Testis (tissue), 3 donors: ENCODE measurements around the gene CLDN10. TPM values are rescaled to one million over a fixed set of nuclear protein-coding genes. Genes with fewer than 3 reads are reported as not detected.

Experiments
- DNase-seq: peaks from one replicate; pipeline ENCODE4 v3.0.0-alpha.2; 2019
- H3K27ac ChIP-seq, 2 donors: fragments of 200-600 bp; sonication (generic); one replicate each; pipeline ENCODE4 v1.5.1; 2019
- H3K27me3 ChIP-seq: fragments of 200-600 bp; sonication (generic); one replicate; pipeline ENCODE4 v1.5.1; 2019
- H3K36me3 ChIP-seq: fragments of 200-600 bp; sonication (generic); one replicate; pipeline ENCODE4 v1.5.1; 2017; ENCODE audit warnings: low read depth; ENCODE audit errors: missing control alignments
- H3K4me1 ChIP-seq: fragments of 200-600 bp; sonication (generic); one replicate; pipeline ENCODE4 v1.5.1; 2019
- H3K4me3 ChIP-seq, 2 donors: fragments of 200-600 bp; sonication (generic); one replicate each; pipeline ENCODE4 v1.5.1; 2017 to 2019
- H3K9me3 ChIP-seq: fragments of 200-600 bp; sonication (generic); one replicate; pipeline ENCODE4 v1.5.1; 2017
- CTCF ChIP-seq, 3 experiments: fragments of 450-650 bp in 2 of 3; fragments of 200-600 bp in 1 of 3; sonication (generic) in 1 of 3; IDR thresholded peaks; one replicate each; pipeline ENCODE4 v1.5.1; 2016 to 2019; ENCODE audit warnings: antibody characterized with exemption in 3 of 3, mild to moderate bottlenecking in 2 of 3, moderate library complexity in 1 of 3
- POLR2A ChIP-seq: fragments of 450-650 bp; IDR thresholded peaks from one replicate; pipeline ENCODE4 v1.6.1; 2017; ENCODE audit warnings: antibody characterized with exemption, mild to moderate bottlenecking, moderate library complexity
- WGBS, 2 donors: methylation state at CpG; one replicate each; pipeline ENCODE4 v1.1.5; 2018; 5-methylcytosine and 5-hydroxymethylcytosine counted together
- intact Hi-C: fragments of 100-400 bp; cut with DNase I; formaldehyde crosslinking; loops from one replicate; pipeline ENCODE4 v1.15.1; 2023; ENCODE audit warnings: low total_unique reads
- polyA plus RNA-seq: library from polyadenylated mRNA; stranded (reverse); fragments of 350-450 nt; fragmentation: Illumina TruSeq; extraction: RNeasy Lipid Tissue Mini Kit (QIAGEN cat#74804); gene quantifications from one replicate; pipeline ENCODE4 v1.2.3, GENCODE V29; 2014; ENCODE audit warnings: low read depth, low replicate concordance; ENCODE audit not compliant: insufficient read depth
- total RNA-seq, 2 donors: library from RNA; depleted of rRNA; stranded (reverse); fragments of >200 nt; gene quantifications; one replicate each; pipeline ENCODE4 v1.2.3, GENCODE V29; 2016

The CLDN10 gene
- total and polyA plus RNA-seq, 3 donors from 2014 or later = 1.3 to 3.3 (median 1.8) TPM

GRCh38 chr13:95588134-95588533 is 35.6 kb downstream of the CLDN10 start:
- no peaks in the 10 kb centered on the region for H3K36me3 ChIP-seq
- no peak overlapping the region for H3K27ac ChIP-seq
- intact Hi-C loops = no loop called here
- TF ChIP-seq POLR2A = no peak
- TF ChIP-seq CTCF (IDR thresholded peaks at IDR 0.05) = no peak
- H3K4me1 ChIP-seq = no peaks in the 10 kb centered on the region
- 82 to 86% methylated on average over 3 of the region's 3 CpGs for WGBS, 2 donors
- H3K4me3 ChIP-seq = no peak overlapping the region
- no peak for DNase-seq
- H3K9me3 ChIP-seq = no peaks in the 10 kb centered on the region
- H3K27me3 ChIP-seq = no peaks in the 10 kb centered on the region

- H3K4me3 ChIP-seq = no peak overlapping the region
- no peaks in the 10 kb centered on the region for H3K27me3 ChIP-seq
- intact Hi-C loops = no loop called here
- no peaks in the 10 kb centered on the region for H3K36me3 ChIP-seq
- H3K27ac ChIP-seq = no peak overlapping the region
- WGBS, 2 donors = 95 to 100% methylated on average over 2 of the region's 2 CpGs
- DNase-seq = no peak
- no peak for TF ChIP-seq CTCF (IDR thresholded peaks at IDR 0.05)
- no peak for TF ChIP-seq POLR2A
- H3K9me3 ChIP-seq = no peaks in the 10 kb centered on the region
- H3K4me1 ChIP-seq = no peaks in the 10 kb centered on the region
Measured at GRCh38 chr13:95588721-95589120, 36.2 kb downstream of the CLDN10 start.

- no peaks in the 10 kb centered on the region for H3K36me3 ChIP-seq
- no peak overlapping the region for H3K27ac ChIP-seq
- H3K4me1 ChIP-seq = no peaks in the 10 kb centered on the region
- H3K27me3 ChIP-seq = no peaks in the 10 kb centered on the region
- 36 to 47% methylated on average over 1 of the region's 1 CpG for WGBS, 2 donors
- H3K4me3 ChIP-seq = no peak overlapping the region
- no peaks in the 10 kb centered on the region for H3K9me3 ChIP-seq
- no peak for DNase-seq
- intact Hi-C loops = no loop called here
- TF ChIP-seq POLR2A (no peak), CTCF (IDR thresholded peaks at IDR 0.05) (no peak)
Measured at GRCh38 chr13:95593462-95593861, 40.9 kb downstream of the CLDN10 start.

- Histone ChIP-seq H3K4me3 (no peak overlapping the region), H3K4me1 (no peaks in the 10 kb centered on the region), H3K27me3 (no peaks in the 10 kb centered on the region), H3K27ac (no peak overlapping the region), H3K9me3 (no peaks in the 10 kb centered on the region), H3K36me3 (no peaks in the 10 kb centered on the region)
- intact Hi-C loops = no loop called here
- TF ChIP-seq POLR2A (no peak), CTCF (IDR thresholded peaks at IDR 0.05) (no peak)
- 48 to 82% methylated on average over 1 of the region's 1 CpG for WGBS, 2 donors
- DNase-seq = no peak
Measured at GRCh38 chr13:95596701-95597100, 44.2 kb downstream of the CLDN10 start.

- intact Hi-C loops = no loop called here
- H3K9me3 ChIP-seq = no peaks in the 10 kb centered on the region
- TF ChIP-seq POLR2A (no peak), CTCF (IDR thresholded peaks at IDR 0.05) (no peak)
- H3K4me1 ChIP-seq = no peaks in the 10 kb centered on the region
- H3K36me3 ChIP-seq = no peaks in the 10 kb centered on the region
- H3K27ac ChIP-seq = no peak overlapping the region
- WGBS, 2 donors = 85 to 87% methylated on average over 2 of the region's 2 CpGs
- H3K27me3 ChIP-seq = no peaks in the 10 kb centered on the region
- DNase-seq = no peak
- H3K4me3 ChIP-seq = no peak overlapping the region
Measured at GRCh38 chr13:95601216-95601615, 48.7 kb downstream of the CLDN10 start.
